Heart right ventricle (tissue), 16 donors: ENCODE measurements around the gene SLC35A5. TPM values are rescaled to one million over a fixed set of nuclear protein-coding genes. Genes with fewer than 3 reads are reported as not detected.

Experiments used
- ATAC-seq, 8 donors: fragments of 200-7000 bp; cut with Tn5 transposase; one replicate each; pipeline ENCODE4 v1.9.1; 2020; ENCODE audit warnings: mild to moderate bottlenecking in 8 of 8, moderate library complexity in 8 of 8, moderate number of reproducible peaks in 1 of 8
- DNase-seq, 2 donors: peaks; one replicate each; pipeline ENCODE4 v3.0.0-alpha.2; 2020
- H3K27ac ChIP-seq, 10 donors: fragments of 200-600 bp; sonication (generic) in 2 of 10; one replicate each; pipeline versions ENCODE4 v1.5.0 to v1.8.0; 2020 to 2022; ENCODE audit warnings: mild to moderate bottlenecking in 3 of 10
- H3K27me3 ChIP-seq, 7 donors: fragments of 200-600 bp; one replicate each; pipeline ENCODE4 v1.8.0; 2021 to 2022; ENCODE audit warnings: mild to moderate bottlenecking in 2 of 7
- H3K36me3 ChIP-seq, 9 donors: fragments of 200-600 bp; sonication (generic) in 1 of 9; one replicate each; pipeline versions ENCODE4 v1.5.0 to v1.8.0; 2020 to 2022; ENCODE audit warnings: mild to moderate bottlenecking in 2 of 9
- H3K4me1 ChIP-seq, 9 donors: fragments of 200-600 bp; sonication (generic) in 1 of 9; one replicate each; pipeline versions ENCODE4 v1.5.0 to v1.8.0; 2020 to 2022; ENCODE audit warnings: mild to moderate bottlenecking in 4 of 9
- H3K4me3 ChIP-seq, 10 donors: fragments of 200-600 bp; sonication (generic) in 2 of 10; one replicate each; pipeline versions ENCODE4 v1.5.0 to v1.8.0; 2020 to 2022; ENCODE audit warnings: mild to moderate bottlenecking in 7 of 10, moderate library complexity in 2 of 10
- H3K9me3 ChIP-seq, 11 donors: fragments of 200-600 bp in 10 of 11; sonication (generic) in 2 of 11; one replicate each; pipeline versions ENCODE4 v1.5.0 to v1.8.0; 2013 to 2022; ENCODE audit warnings: mild to moderate bottlenecking in 2 of 11, control low read depth in 1 of 11, moderate library complexity in 1 of 11
- WGBS, 2 donors: extraction: QIAGEN DNeasy Blood & Tissue Kit; methylation state at CpG; one replicate each; pipeline ENCODE4 v1.1.7; 2013; ENCODE audit warnings: inconsistent platforms in 1 of 2; 5-methylcytosine and 5-hydroxymethylcytosine counted together
- intact Hi-C, 10 donors: fragments of 100-400 bp; cut with DNase I; formaldehyde crosslinking; loops; one replicate each; pipeline versions ENCODE4 v1.11.1 to v1.14.2; 2022
- polyA plus RNA-seq, 2 donors: library from polyadenylated mRNA; stranded (reverse); fragments of 200-250 nt; gene quantifications; one replicate each; pipeline ENCODE4 v1.2.3, GENCODE V29; 2013
- total RNA-seq, 10 donors: library from RNA; stranded (reverse); fragmentation: NEBNext Ultra II Directional in 3 of 10; extraction: Animal tissue kit (Norgen Biotek cat#: 25700) in 3 of 10; gene quantifications; one replicate each; pipeline versions ENCODE4 v1.2.1 to v1.2.4, GENCODE V29; 2021 to 2023
- TF ChIP-seq, protein P1 (sequence below), 9 donors: fragments of 200-600 bp; sonication (generic) in 2 of 9; IDR thresholded peaks; one replicate each; pipeline versions ENCODE4 v1.5.0 to v1.8.0; 2021 to 2022; ENCODE audit warnings: antibody characterized with exemption in 9 of 9, mild to moderate bottlenecking in 5 of 9, moderate library complexity in 1 of 9
- donor health status: Arrhythmogenic right ventricular cardiomyopathy.
- donor health status: ischemic (EF 13 %, LVEDD 7.1; RV severe dilation, severe dysfunction).
- donor health status: healthy with polysubstance abuse.
- donor health status: DM: no; HTN: yes; CAD: no.
- donor health status: DM: no; HTN: no; CAD: no.
- donor health status: ischemic (EF 25% LVEDD 6.9; RV normal size, moderate dysfunction).
- donor health status: ischemic (EF 25% LVEDD 5.7; RV mildly dilated, moderate dysfunction).
- donor health status: healthy.
- donor health status: DM: yes; HTN: yes; CAD: no.
- donor health status: Ischemic cardiomyopathy.
- donor health status: ischemic (EF 35%, LVEDD 5.7; RV mildly dilated, moderate dysfunction).
- donor health status: nonischemic (EF 11% LVEDD 7.7; RV severe dilation, severe dysfunction).
- donor health status: DM: yes; HTN: yes; CAD: no.
- donor health status: PGD.
- donor health status: ischemic (EF 29% LVEDD 5.4; RV normal size, mild dysfunction).
- donor health status: nonischemic (EF 23%, LVEDD 6.1; RV moderate dilation, normal function).

Gene SLC35A5
- total and polyA plus RNA-seq, 12 donors: 6.1 to 25.7 (median 13.9) TPM

DNA sequence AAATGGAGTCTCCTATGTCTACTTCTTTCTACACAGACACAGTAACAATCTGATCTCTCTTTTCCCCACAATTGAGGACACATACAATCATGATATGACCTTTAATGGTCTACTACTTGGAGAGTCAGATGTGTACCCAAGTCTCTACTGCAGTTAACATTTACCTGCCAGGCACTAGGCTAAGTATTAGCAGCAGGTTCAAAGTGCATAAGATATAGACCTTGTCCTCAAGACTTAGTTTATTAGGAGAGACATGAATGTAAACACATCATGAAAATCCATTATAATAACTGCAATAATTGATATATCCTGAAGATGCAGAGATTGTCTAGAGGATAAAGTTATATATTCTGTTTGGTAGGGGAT, 3.1 kb downstream of the SLC35A5 start:
- TF ChIP-seq, protein P1, sequence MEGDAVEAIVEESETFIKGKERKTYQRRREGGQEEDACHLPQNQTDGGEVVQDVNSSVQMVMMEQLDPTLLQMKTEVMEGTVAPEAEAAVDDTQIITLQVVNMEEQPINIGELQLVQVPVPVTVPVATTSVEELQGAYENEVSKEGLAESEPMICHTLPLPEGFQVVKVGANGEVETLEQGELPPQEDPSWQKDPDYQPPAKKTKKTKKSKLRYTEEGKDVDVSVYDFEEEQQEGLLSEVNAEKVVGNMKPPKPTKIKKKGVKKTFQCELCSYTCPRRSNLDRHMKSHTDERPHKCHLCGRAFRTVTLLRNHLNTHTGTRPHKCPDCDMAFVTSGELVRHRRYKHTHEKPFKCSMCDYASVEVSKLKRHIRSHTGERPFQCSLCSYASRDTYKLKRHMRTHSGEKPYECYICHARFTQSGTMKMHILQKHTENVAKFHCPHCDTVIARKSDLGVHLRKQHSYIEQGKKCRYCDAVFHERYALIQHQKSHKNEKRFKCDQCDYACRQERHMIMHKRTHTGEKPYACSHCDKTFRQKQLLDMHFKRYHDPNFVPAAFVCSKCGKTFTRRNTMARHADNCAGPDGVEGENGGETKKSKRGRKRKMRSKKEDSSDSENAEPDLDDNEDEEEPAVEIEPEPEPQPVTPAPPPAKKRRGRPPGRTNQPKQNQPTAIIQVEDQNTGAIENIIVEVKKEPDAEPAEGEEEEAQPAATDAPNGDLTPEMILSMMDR (IDR thresholded peaks at IDR 0.05): no peak
- H3K4me1 ChIP-seq: peaks cover 0 to 26% (median 20%) of the 10 kb centered on the region in 9 donors
- intact Hi-C loops: loop anchor here in 2 of 10 donors (5.0 kb wide), 2 partner anchors 427 to 727 kb away; partner anchors contain the start of gene GTPBP8 (in 1 of the 2)
- H3K27me3 ChIP-seq: no peaks in the 10 kb centered on the region
- no peak overlapping the region for H3K4me3 ChIP-seq
- H3K36me3 ChIP-seq: peaks cover 0 to 60% (median 8%) of the 10 kb centered on the region in 9 donors
- no peaks in the 10 kb centered on the region for H3K9me3 ChIP-seq
- ATAC-seq (no peak), DNase-seq (no peak)
- H3K27ac ChIP-seq: no peak overlapping the region

DNA sequence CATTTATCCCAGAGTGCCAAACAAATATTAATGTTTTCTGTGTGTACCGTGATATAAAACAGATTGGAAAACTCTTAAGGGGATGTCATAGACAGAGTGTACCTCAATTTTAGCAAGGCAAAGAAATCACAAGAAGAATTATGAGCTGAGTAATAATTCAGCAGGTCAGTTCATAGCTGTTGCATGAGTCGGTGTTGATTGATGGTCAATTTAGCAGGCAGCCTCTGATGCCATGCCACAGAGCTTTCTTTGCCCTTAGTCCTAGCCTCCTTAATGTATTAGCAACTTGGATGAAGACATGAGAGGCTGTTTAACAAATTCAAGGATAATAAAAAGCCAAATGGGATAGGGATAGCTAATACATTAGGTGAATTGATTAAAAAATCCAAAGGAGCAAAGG, 6.8 kb downstream of the SLC35A5 start:
- Histone ChIP-seq H3K27me3 (no peaks in the 10 kb centered on the region), H3K4me3 (no peak overlapping the region), H3K36me3 (peaks cover 0 to 94% (median 16%) of the 10 kb centered on the region in 9 donors), H3K9me3 (no peaks in the 10 kb centered on the region), H3K27ac (no peak overlapping the region), H3K4me1 (peaks cover 0 to 20% (median 2%) of the 10 kb centered on the region in 9 donors)
- intact Hi-C loops: no loop called here
- ATAC-seq: no peak
- DNase-seq: no peak
- TF ChIP-seq, protein P1 (IDR thresholded peaks at IDR 0.05): no peak
- WGBS, 2 donors: 88 to 91% methylated on average over 2 of the region's 2 CpGs

DNA sequence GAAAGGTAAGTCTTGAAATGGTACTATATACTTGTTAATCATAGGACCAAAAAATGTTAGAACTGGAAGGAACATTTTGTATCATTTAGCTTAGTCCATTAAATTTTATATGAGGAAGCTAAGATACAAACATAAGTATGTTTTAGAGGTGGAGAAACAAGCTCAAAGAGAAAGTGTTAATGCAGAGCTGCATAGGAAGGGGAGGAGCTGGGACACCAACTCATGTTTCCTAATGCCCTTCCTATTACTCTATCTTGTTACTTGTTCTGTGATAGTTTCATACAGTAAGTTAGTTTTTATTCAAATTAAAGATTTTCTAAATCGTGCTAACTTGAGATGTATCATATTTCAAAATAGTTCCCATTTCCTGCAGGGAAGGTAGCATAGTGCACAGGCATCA, 7.4 kb downstream of the SLC35A5 start:
- Histone ChIP-seq H3K27ac (peak overlapping the region in 1 of 10 donors; percentile 5), H3K27me3 (no peaks in the 10 kb centered on the region), H3K36me3 (peaks cover 0 to 94% (median 16%) of the 10 kb centered on the region in 9 donors), H3K9me3 (no peaks in the 10 kb centered on the region), H3K4me1 (peaks cover 0 to 19% (median 0%) of the 10 kb centered on the region in 9 donors), H3K4me3 (no peak overlapping the region)
- TF ChIP-seq, protein P1 (IDR thresholded peaks at IDR 0.05): no peak
- ATAC-seq (no peak), DNase-seq (no peak)
- intact Hi-C loops: no loop called here
- WGBS, 2 donors: 56 to 59% methylated on average over 1 of the region's 1 CpG

- Histone ChIP-seq H3K27ac (peak overlapping the region in 1 of 10 donors; percentile 23), H3K27me3 (no peaks in the 10 kb centered on the region), H3K4me3 (no peak overlapping the region), H3K36me3 (peaks cover 0 to 92% (median 12%) of the 10 kb centered on the region in 9 donors), H3K4me1 (peaks cover 0 to 19% (median 0%) of the 10 kb centered on the region in 9 donors), H3K9me3 (no peaks in the 10 kb centered on the region)
- intact Hi-C loops: no loop called here
- 93 to 96% methylated on average over 1 of the region's 1 CpG for WGBS, 2 donors
- TF ChIP-seq, protein P1 (IDR thresholded peaks at IDR 0.05): no peak
- DNase-seq (no peak), ATAC-seq (no peak)
Observed at GRCh38 chr3:112572701-112573100, 10.9 kb downstream of the SLC35A5 start.
